GM10266 (cell line): Measurements from ENCODE around the gene YY1.
"Not testable (repeated sequence)": the region's sequence is repeated elsewhere in the genome, so short reads cannot be mapped to it uniquely, and the experiment has no call there.

Experiments
- DNase-seq: peaks from one replicate; pipeline ENCODE4 v3.0.0; 2012; ENCODE audit errors: extremely low spot score
- CTCF ChIP-seq: IDR thresholded peaks from 2 replicates; pipeline ENCODE4 v1.5.1; 2012; ENCODE audit warnings: mild to moderate bottlenecking, low read depth; ENCODE audit not compliant: control insufficient read depth, insufficient read depth; ENCODE audit errors: missing control alignments

Gene YY1

GRCh38 chr14:100230361-100230760 is 8.6 kb upstream of the YY1 start:
- no peak for TF ChIP-seq CTCF
- DNase-seq, result no peak

- TF ChIP-seq CTCF, result no peak
- DNase-seq, result no peak
These were observed 4.4 kb upstream of the YY1 start for GRCh38 chr14:100234511-100234910.

- not testable (repeated sequence) for DNase-seq
These were observed 2.6 kb upstream of the YY1 start for GRCh38 chr14:100236271-100236818.

GRCh38 chr14:100236881-100237280 is 2.1 kb upstream of the YY1 start:
- TF ChIP-seq CTCF, result no peak
- no peak for DNase-seq

GRCh38 chr14:100237735-100238418 is 1.1 kb upstream of the YY1 start:
- DNase-seq, result peak; percentile 64
- no peak for TF ChIP-seq CTCF

- TF ChIP-seq CTCF, result no peak
- DNase-seq, result no peak
These were observed 381 bp downstream of the YY1 start for GRCh38 chr14:100239211-100239839.

- peak; percentile 94 for DNase-seq
- TF ChIP-seq CTCF, result peak; percentile 72
These were observed 1.1 kb downstream of the YY1 start for GRCh38 chr14:100239840-100240667.
